GM19239 (cell line): ENCODE measurements around the gene MTMR1.

Experiments
- DNase-seq: peaks from one replicate; pipeline ENCODE4 v3.0.0; 2011; ENCODE audit warnings: low spot score; ENCODE audit not compliant: insufficient read length
- FAIRE-seq: peaks from 2 replicates; lab custom pipeline; 2011; peaks lifted over from hg19 to GRCh38; lab: Jason Lieb, UNC

MTMR1 gene

GRCh38 chrX:150692831-150693724 is at the start of gene MTMR1:
Gene MTMR1 (plus strand): TSS chrX:150693396. CDS start chrX:150693531, 135 bp downstream.
- FAIRE-seq (no peak), DNase-seq (peak; percentile 50)

GRCh38 chrX:150643958-150644357 is 49.2 kb upstream of the MTMR1 start:
- no peak for FAIRE-seq
- no peak for DNase-seq

GRCh38 chrX:150644422-150644821 is 48.8 kb upstream of the MTMR1 start:
- DNase-seq (no peak), FAIRE-seq (no peak)

GRCh38 chrX:150647331-150647730 is 45.9 kb upstream of the MTMR1 start:
- DNase-seq = no peak

GRCh38 chrX:150648296-150648940 is 44.8 kb upstream of the MTMR1 start:
- FAIRE-seq (no peak), DNase-seq (no peak)

More at GRCh38 chrX:150647331-150647730, 45.9 kb upstream of the MTMR1 start:
- no peak for FAIRE-seq

GRCh38 chrX:150649096-150649870 is 43.9 kb upstream of the MTMR1 start:
- no peak for DNase-seq
- FAIRE-seq = no peak

GRCh38 chrX:150651906-150652305 is 41.3 kb upstream of the MTMR1 start:
- no peak for DNase-seq
- FAIRE-seq = no peak

GRCh38 chrX:150655788-150656187 is 37.4 kb upstream of the MTMR1 start:
- FAIRE-seq (no peak), DNase-seq (no peak)

- DNase-seq = no peak
- FAIRE-seq = no peak
Measured at GRCh38 chrX:150663073-150663472, 30.1 kb upstream of the MTMR1 start.

- no peak for DNase-seq
Measured at GRCh38 chrX:150664290-150664689, 28.9 kb upstream of the MTMR1 start.

GRCh38 chrX:150676221-150676620 is 17.0 kb upstream of the MTMR1 start:
- FAIRE-seq (no peak), DNase-seq (no peak)

More at GRCh38 chrX:150664290-150664689, 28.9 kb upstream of the MTMR1 start:
- FAIRE-seq = no peak

GRCh38 chrX:150680974-150681373 is 12.2 kb upstream of the MTMR1 start:
- FAIRE-seq (peak; percentile 86), DNase-seq (no peak)

GRCh38 chrX:150683112-150683511 is 10.1 kb upstream of the MTMR1 start:
- FAIRE-seq (no peak), DNase-seq (no peak)

- FAIRE-seq = peak; percentile 93
- DNase-seq = no peak
Measured at GRCh38 chrX:150683536-150684146, 9.6 kb upstream of the MTMR1 start.

- no peak for FAIRE-seq
- no peak for DNase-seq
Measured at GRCh38 chrX:150688911-150689451, 4.2 kb upstream of the MTMR1 start.

GRCh38 chrX:150690126-150690525 is 3.1 kb upstream of the MTMR1 start:
- DNase-seq (no peak), FAIRE-seq (no peak)

GRCh38 chrX:150692296-150692695 is 900 bp upstream of the MTMR1 start:
- FAIRE-seq (peak; percentile 82), DNase-seq (no peak)

GRCh38 chrX:150693725-150694574 is 754 bp downstream of the MTMR1 start:
- FAIRE-seq = peak; percentile 96

More at GRCh38 chrX:150693725-150694574, 754 bp downstream of the MTMR1 start:
- DNase-seq = peak; percentile 88
